ACHN (cell line): ENCODE measurements around the gene FAM234A.
"Not testable (repeated sequence)": the region's sequence is repeated elsewhere in the genome, so short reads cannot be mapped to it uniquely, and the experiment has no call there.

Experiments used
- DNase-seq: peaks from one replicate; pipeline ENCODE4 v3.0.0-alpha.2; 2015
- in situ Hi-C: cut with HindIII; loops from 2 replicates; pipeline ENCODE4 v1.10.0; 2017; ENCODE audit warnings: low sequenced_read_pairs, low pct_ligation_motif_present, low pct_unique_long_range_greater_than_20kb

The FAM234A gene

DNA sequence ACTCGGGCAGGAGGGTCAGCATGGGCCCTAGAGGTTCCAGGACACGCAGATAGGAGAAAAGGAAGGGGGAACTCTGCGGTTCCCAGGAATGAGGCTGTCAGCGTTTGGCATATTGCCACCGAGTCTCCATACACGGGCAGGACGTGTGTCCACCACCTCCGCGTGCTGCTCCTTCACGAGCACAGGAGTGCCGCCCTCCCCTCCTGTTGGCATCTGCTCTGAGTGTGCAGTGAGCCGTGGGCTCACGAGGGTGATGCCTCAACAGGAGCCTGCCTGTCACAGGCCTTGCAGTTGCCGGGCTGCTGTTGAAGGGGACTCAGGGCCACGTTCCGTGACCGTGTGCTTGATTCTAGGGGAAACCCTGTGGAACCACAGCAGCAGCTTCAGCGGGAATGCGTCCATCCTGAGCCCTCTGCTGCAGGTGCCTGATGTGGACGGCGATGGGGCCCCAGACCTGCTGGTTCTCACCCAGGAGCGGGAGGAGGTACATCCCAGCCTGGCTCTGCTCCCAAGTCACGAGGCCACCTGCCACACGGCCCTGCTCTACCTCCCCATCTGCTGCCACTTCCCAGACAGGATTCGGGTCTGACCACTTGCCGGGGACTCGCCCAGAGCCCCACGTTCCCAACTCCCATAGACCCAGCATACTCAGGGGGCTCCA is 26.5 kb downstream of the FAM234A start:
- no peak for DNase-seq
- in situ Hi-C loops: no loop called here

DNA sequence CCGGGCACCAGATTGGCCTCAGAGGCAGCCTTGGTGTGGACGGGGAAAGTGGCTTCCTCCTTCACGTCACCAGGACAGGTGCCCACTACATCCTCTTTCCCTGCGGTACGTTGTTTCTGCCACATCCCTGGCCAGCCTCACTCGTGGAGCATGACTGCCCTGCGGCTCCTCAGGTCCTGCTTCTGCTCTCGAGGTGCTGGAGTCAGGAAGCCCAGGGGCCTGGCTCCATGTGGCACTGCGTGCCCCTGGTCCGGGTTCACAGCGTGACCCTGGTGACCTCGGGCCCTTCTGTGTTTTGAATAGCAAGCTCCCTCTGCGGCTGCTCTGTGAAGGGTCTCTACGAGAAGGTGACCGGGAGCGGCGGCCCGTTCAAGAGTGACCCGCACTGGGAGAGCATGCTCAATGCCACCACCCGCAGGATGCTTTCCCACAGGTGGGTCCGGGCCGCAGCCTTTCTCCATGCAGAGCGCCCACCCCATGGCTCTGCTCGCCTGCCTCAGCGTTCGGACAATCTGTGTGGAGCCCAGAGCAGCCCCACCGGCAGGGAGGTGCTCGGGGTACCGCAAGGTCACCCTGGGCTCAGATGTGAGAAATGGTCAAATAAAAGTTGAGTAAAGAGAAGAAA is 27.6 kb downstream of the FAM234A start:
- in situ Hi-C loops: no loop called here

DNA sequence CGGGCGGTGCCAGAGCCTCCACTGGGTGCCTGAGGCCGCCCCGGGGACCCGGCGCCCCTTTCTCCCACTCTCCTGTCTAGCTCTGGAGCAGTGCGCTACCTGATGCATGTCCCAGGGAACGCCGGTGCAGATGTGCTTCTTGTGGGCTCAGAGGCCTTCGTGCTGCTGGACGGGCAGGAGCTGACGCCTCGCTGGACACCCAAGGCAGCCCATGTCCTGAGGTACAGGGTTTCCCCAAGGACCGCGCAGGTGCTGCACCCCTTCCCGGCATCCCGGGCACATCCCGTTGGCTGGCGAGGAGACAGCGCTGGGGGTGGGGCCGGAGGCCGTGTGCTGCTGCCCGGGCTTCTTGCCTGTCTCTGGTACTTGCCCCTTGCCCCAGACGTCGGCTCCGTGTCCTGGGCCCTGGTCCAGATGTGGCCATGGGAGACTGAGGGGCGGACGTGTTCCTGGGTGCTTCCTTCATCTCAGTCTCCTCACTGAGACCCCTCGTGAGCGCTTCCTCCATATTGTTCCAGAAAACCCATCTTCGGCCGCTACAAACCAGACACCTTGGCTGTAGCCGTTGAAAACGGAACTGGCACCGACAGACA is 28.7 kb downstream of the FAM234A start:
- in situ Hi-C loops: no loop called here
- DNase-seq: no peak

More for the DNA sequence above, 27.6 kb downstream of the FAM234A start:
- no peak for DNase-seq

DNA sequence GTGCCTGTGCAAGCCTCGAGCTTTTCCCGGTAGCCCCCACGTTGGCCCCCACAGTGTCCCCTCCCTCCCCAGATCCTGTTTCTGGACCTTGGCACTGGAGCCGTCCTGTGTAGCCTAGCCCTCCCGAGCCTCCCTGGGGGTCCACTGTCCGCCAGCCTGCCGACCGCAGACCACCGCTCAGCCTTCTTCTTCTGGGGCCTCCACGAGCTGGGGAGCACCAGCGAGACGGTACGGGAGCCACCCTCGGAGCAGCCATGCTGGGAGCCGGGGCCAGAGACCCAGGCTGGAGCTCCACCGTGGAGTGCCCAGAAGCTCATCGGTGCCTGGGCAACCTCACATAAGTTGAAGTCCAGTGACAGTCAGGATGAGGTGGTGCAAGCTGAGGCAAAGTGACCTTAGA is 29.3 kb downstream of the FAM234A start:
- no peak for DNase-seq
- in situ Hi-C loops: no loop called here

DNA sequence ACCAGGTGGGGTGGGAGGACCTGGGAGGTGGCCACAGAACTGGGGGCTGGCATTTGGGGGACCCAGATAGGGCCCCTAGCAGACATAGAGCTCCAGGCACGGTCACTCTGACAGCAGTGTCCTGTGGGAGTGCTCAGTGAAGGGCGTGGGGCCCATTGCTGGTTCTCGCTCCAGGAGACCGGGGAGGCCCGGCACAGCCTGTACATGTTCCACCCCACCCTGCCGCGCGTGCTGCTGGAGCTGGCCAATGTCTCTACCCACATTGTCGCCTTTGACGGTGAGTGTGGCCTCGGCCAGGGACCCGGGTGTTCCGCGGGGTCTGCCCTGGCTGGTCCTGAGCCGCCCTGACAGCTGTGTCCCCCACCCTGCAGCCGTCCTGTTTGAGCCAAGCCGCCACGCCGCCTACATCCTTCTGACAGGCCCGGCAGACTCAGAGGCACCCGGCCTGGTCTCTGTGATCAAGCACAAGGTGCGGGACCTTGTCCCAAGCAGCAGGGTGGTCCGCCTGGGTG is 29.9 kb downstream of the FAM234A start:
- no peak for DNase-seq

DNA sequence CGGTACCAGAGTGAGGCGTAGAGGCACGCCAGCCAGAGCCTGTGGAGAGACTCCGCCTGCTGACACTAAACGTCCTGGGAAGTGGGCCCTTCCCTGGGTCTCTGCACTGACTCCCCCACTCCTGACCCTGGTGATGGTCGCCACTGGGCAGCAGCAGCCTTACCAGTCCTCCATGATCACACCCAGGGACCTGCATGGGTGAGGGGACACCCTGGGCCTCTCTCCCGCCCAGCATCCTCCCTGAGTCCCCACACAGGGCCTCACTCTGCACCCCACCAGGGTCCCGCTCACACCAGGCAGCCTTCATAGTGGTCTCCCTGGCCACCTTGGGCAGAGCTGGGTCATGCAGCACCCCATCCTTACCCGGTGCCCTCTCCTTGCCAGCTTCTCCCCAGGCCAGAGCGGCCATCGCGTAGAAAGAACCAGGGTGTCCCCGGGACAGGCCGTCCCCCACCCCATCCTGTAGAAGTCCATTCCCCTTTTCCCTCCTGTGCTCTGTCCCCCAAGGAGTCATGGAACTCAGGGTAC is 30.4 kb downstream of the FAM234A start:
- in situ Hi-C loops: no loop called here
- DNase-seq: no peak

More for the DNA sequence above, 29.9 kb downstream of the FAM234A start:
- in situ Hi-C loops: no loop called here

DNA sequence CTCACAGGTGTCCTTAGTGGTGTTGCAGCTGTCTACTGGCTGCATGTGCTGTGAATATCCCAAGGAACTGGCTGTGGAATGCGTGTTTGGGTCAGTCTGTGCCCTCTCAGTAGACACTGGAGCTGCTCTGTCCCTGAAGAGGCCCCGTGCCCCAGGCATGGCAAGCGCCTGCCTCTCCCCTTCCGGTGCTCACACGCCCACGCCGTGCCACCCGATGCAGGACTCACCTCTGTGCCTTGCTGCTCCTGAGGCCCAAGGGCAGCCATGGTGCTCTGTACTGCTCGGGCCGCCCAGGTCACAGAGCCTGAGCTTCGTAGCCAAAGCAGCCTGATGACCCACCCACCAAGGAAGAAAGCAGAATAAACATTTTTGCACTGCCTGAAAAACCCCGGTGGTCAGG is 31.1 kb downstream of the FAM234A start:
- in situ Hi-C loops: no loop called here
- DNase-seq: no peak

DNA sequence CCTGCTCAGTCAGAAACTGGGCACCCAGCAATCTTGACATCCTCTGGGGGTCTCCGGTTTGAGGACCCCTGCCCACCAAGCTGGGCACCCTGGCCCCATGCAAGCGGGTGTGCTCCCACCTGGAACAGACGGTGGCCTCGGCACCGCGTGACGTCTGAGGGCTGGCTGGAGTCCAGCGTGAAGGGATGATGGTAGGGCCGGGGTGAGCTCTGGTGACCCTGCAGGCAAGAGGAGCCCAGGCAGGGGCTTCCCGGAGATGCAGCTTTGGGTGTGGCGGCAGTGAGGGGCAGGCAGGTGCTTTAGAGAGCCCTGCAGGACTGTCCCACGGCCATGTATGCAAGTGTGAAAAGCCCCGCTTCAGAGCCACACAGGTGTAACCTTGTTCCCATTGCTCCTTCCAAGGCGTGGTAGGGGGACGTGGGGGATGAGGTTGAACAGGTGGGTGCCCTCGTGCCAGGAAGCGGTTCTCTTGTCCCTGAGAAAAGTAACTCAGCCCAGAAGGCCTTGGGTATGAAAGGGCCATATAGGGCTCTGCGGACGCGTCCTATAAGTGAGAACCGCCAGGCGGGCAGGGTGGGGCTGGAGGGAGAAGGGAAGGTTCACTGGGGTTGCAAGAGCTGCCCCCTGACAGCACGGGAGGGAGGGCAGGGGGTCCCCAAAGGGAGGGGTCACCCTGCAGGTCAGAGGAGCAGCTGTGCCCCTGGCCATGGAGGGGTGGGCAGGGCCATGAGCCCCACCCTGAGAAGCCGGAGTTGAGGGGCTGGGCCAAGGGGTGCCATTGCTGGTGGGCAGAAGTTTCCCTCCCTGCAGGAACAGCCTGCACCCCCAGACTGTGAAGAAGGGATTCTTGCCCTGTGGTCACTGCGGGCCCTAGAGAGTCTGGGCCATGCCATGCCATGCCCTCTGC is 31.9 kb downstream of the FAM234A start:
- in situ Hi-C loops: no loop called here
- no peak for DNase-seq

DNA sequence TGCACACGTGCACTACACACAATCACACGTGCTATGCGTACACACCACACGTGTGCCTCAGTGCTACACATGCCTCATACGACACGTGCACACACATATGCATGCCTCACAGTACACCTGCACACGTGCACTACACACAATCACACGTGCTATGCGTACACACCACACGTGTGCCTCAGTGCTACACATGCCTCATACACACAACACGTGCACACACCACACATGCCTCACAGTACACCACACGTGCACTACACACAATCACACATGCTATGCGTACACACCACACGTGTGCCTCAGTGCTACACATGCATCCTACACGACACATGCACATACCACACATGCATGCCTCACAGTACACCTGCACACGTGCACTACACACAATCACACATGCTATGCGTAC is 32.9 kb downstream of the FAM234A start:
- in situ Hi-C loops, DNase-seq: not testable (repeated sequence)

DNA sequence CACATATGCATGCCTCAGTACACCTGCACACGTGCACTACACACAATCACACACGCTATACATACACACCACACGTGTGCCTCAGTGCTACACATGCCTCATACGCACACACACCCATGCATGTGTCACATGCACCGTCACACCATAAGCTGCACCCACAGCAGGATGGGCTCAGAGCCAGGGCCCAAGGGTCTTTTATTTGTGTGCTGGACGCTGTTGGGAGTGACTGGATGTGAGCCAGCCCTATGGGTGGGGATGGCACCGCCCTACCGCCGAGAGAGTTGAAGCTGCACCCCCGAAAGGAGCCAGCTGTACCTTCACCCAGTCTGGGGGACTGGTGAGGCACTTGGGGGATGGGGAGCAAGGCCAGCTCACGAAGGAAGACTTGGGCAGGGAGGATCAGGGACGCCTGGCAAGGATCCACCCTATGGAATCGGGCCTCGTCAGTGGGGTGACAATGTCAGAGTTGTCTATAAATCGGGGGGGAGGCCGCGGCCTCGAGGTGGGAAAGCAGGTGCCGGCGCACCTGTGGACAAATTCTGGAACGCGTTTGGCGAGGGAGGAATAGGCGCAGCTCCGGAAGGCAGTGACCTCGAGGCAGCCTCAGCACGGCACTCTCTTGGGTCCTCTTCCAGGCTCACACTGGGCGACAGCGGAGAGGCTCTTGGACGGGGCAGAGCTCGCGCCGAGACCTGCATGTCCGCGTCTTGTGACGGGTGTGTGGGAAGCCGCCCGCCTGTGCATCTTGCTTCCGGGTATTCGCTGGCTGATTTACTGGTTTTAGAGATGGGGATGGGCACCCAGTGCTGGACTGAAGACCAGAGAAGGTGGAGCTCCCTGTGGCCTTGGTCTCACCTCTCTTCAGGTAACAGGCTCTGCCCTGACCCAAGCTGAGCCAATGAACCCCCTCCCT is 33.8 kb downstream of the FAM234A start:
- DNase-seq: no peak
- in situ Hi-C loops: no loop called here

DNA sequence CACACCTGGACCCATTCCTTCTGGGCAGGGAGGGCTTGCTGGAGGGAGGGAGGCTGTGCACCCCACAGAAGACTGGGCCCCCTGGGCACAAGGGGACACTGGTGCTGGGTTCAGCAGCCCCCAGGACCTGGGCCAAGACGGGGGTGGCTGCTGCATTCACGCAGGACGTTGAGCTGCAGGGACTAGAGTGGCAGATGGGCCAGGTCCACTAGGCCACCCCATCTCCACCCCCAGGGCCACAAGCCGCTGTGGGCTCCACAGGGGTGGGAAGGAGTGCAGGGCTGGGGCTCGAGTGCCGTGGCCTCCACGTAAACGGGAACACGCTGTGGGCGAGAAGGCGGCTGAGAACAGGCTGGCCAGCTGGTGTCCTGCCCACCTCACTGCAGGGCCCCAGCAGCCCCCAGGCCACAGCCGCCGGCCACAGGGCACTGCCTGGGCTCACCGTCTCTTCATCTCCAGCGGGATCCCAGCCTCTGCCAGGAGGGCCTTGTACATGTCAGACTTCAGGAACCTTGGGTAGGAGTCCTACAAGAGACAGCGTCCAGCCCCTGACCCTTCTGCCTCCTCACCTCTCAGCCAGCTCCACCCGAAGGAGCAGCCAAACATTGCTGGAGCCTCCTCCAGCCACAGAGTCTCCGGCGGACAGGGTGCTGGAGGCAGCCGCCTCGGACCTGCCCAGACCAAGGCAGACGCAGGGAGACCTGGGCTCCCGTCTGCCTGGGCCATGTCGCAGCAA is 34.6 kb downstream of the FAM234A start:
- DNase-seq: no peak
- in situ Hi-C loops: no loop called here

DNA sequence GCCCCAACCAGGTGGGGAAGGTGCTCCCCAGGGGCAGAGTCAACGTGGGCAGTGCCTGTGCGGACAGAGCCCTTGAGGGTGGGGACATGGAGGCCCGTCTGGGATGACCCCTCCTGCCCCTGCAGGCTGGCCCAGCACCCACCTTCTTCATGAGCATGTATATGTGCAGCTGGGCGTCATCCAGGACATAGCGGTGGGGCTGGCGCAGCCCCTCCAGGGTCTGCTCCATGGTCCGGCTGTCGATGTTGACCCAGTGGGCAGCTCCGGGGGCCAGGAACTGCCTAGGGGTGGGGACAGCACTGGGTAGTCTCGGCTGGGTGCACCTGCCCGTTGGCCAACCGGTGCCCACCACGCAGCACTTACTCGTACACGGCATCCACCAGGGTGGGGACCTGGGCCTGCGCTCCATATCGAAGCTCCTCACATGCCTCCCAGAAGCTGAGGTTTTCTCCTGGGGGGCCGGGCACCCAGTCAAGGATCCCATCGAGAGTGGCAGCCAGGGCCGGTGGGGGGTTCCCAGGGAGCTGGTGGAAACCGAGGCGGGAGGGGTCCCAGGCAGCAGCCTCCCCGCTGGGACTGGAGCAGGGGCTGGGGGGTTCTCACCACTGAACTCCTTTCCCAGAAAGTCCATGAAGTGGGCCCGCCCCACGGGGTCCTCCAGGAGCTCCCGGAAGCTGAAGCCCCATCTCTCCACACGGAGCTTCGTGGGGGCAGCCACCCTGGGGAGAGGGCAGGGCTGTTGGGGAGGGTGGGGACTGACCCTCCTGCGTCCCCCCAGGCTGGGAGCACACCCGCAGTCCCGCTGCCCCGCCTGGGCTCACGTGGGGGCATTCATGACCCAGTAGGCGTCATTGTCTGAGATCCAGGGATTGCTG is 36.0 kb downstream of the FAM234A start:
- in situ Hi-C loops: no loop called here
- no peak for DNase-seq

DNA sequence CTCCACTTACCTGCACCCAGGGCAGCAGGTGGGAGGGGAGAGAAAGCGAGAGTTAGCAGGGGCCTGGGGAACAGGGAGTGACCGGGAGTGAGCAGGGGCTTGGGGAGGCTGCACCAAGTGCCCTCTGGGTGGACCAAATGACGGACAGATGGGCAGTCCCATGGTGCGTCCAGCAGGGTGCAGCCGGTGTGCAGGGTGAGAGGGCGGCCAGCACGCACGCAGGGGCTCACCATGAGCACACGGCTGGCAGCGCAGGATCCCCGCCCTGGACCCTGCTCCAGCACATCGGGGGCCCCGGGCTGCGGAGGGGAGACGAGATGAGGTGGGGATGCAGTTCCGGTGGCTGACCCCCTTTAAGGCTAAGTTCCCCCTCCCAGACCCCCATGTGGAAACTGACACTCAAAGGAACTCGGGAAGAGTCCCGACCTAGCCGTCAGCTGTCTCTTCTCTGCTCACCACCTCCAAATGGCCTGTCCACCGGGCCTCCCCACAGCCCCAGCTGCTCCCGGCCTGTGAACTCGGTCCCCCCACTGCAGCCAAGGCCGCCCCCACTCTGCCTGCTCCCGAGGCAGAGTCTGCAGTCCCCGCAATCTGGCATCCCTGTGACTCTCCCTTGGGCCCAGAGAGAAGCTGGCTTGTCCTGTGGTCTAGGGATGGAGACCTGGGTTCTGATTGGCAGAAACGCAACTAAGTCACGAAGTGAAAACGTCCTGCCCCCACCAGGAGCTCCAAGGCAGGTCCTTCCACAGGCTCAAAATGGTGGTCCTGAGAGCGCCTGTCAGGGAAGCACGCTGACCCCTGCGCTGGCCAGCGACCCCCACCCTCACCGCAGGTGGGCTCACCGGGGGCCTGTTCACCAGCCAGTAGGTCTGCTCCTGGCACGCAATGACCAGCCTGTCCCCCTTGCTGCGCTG is 38.3 kb downstream of the FAM234A start:
- no peak for DNase-seq
- in situ Hi-C loops: no loop called here

DNA sequence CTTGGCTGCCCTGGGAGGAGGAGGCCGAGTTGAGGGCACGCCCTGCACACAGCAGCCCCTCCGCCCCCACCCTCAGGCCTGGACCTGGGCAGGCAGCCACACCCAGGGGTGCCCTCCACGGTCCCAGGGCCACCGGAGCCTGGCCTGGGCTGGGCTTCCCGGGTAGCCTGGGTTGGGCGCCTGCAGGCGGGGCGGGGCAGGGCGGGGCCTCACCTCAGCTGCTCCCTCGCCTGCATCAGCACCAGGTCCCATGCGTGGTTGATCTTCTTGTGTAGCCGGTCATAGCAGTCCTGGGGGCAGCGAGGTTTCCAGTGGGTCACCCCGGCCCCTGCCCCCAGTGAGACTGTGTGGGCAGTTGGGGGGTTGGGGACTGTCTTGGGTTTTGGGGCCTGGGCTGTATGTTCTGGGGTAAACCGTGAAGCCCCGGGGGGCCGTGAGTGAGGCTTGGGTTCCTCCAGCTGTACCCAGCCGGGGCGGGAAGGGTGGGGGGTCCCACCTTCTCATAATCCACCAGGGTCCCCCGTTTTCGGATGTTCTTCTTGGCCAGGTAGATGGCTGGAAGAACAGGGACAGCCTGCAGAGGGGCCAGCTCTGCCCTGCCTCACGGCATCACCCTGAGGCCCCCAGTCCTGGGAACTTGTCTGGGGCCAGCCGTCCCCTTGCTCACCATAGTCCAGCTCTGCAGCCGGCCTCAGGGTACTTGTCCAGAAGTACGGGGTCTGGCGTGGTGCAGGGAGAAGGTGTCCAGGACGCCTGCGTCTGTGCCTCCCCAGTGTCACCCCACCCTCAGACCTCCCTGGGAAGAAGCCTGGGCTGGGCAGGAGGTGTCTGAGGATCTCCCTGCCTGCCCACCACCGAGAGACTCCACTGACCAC is 39.2 kb downstream of the FAM234A start:
- in situ Hi-C loops: no loop called here
- DNase-seq: no peak
